H1 (cell line): ENCODE results near the gene RALGAPA1. TPM values are rescaled to one million over a fixed set of nuclear protein-coding genes. Genes with fewer than 3 reads are reported as not detected.

Source experiments
- FOSL1 ChIP-seq: IDR thresholded peaks from 2 replicates; pipeline ENCODE4 v1.6.1; 2011; ENCODE audit warnings: mild to moderate bottlenecking, low read depth, low read length, moderate library complexity; ENCODE audit not compliant: insufficient read depth
- RNF2 ChIP-seq: fragments of 200-900, 300-1000 bp; sonication (generic); IDR thresholded peaks from 2 replicates; pipeline ENCODE4 v1.7.1; 2016; ENCODE audit warnings: borderline replicate concordance, low read depth, mild to moderate bottlenecking, antibody characterized with exemption, low read length; ENCODE audit not compliant: poor library complexity, severe bottlenecking; ENCODE audit errors: missing control alignments
- polyA plus RNA-seq, 7 experiments: library from polyadenylated mRNA; depleted of rRNA in 3 of 7; stranded (reverse) in 5 of 7; unstranded in 2 of 7; fragments of >200 nt in 5 of 7; fragments of 200-250 nt in 2 of 7; gene quantifications; 1 replicate in 5 of 7; 2 replicates in 1 of 7; 4 replicates in 1 of 7; pipeline versions ENCODE4 v1.2.1 to v1.2.3, GENCODE V29; 2011 to 2013; ENCODE audit warnings: missing spikeins in 2 of 7, mixed read lengths in 2 of 7
- total RNA-seq: library from RNA; stranded (reverse); fragmentation: NEBNext Ultra II Directional; extraction: Animal tissue kit (Norgen Biotek cat#: 25700); gene quantifications from 2 replicates; pipeline ENCODE4 v1.2.1, GENCODE V29; 2021

Gene RALGAPA1
- total and polyA plus RNA-seq, 2 of the 8 experiments (the other 6 are each of a cell fraction or from before 2014, with no cell fraction given) = 4.2 to 26.7 TPM

GRCh38 chr14:35512765-35513164 is 296.3 kb downstream of the RALGAPA1 start (continued):
- no peak for TF ChIP-seq RNF2
- TF ChIP-seq FOSL1 = no peak
